Muscle of back (tissue), 11 donors: ENCODE measurements around the gene PTP4A2. TPM values are rescaled to one million over a fixed set of nuclear protein-coding genes. Genes with fewer than 3 reads are reported as not detected.
A peak's percentile ranks its signal among the peaks of the same experiment; 100 is the strongest.
"Not testable (repeated sequence)": the region's sequence is repeated elsewhere in the genome, so short reads cannot be mapped to it uniquely, and the experiment has no call there.

Experiments used
- DNase-seq, 3 donors: peaks; one replicate each; pipeline versions ENCODE4 v3.0.0 to v3.0.0-alpha.2; 2013
- polyA plus RNA-seq, 10 donors: library from polyadenylated mRNA; unstranded; fragments of 120-200 nt; gene quantifications; one replicate each; pipeline ENCODE4 v1.2.1, GENCODE V29; 2013; ENCODE audit not compliant: insufficient read length in 10 of 10

PTP4A2 gene
- polyA plus RNA-seq, 10 donors, result 189 to 256 (median 231) TPM

GRCh38 chr1:31955917-31956736, 18.0 kb upstream of the PTP4A2 start:
- peak; percentile 78 to 97 (median 88) for DNase-seq

- peak; percentile 82 to 94 (median 91) for DNase-seq
Measured at GRCh38 chr1:31954607-31955283, 16.6 kb upstream of the PTP4A2 start.

GRCh38 chr1:31952825-31953220, 14.7 kb upstream of the PTP4A2 start:
- no peak for DNase-seq

GRCh38 chr1:31951276-31951675, 13.1 kb upstream of the PTP4A2 start:
- DNase-seq, result no peak

- DNase-seq, result no peak
Measured at GRCh38 chr1:31949862-31950261, 11.7 kb upstream of the PTP4A2 start.

GRCh38 chr1:31945677-31946076, 7.5 kb upstream of the PTP4A2 start:
- not testable (repeated sequence) for DNase-seq

GRCh38 chr1:31944205-31945089, 6.3 kb upstream of the PTP4A2 start:
- DNase-seq, result peak; percentile 88 to 97 (median 90)

GRCh38 chr1:31943546-31944184, 5.5 kb upstream of the PTP4A2 start:
- no peak for DNase-seq

GRCh38 chr1:31942061-31942460, 3.9 kb upstream of the PTP4A2 start:
- DNase-seq, result not testable (repeated sequence)

- DNase-seq, result peak in 1 of 3 donors; percentile 52
Measured at GRCh38 chr1:31939484-31940329, 1.5 kb upstream of the PTP4A2 start.

GRCh38 chr1:31937300-31938183, 626 bp downstream of the PTP4A2 start:
- DNase-seq, result peak in 2 of 3 donors; percentile 74 to 92

- DNase-seq, result no peak
Measured at GRCh38 chr1:31936981-31937299, 1.2 kb downstream of the PTP4A2 start.

GRCh38 chr1:31936278-31936980, 1.7 kb downstream of the PTP4A2 start:
- peak in 1 of 3 donors; percentile 43 for DNase-seq

- DNase-seq, result no peak
Measured at GRCh38 chr1:31934706-31935629, 3.2 kb downstream of the PTP4A2 start.

GRCh38 chr1:31932491-31933316, 5.5 kb downstream of the PTP4A2 start:
- DNase-seq, result no peak

- no peak for DNase-seq
Measured at GRCh38 chr1:31931593-31932225, 6.5 kb downstream of the PTP4A2 start.
